Mononuclear cell (primary cell): ENCODE measurements around the gene SLC30A5. TPM values are rescaled to one million over a fixed set of nuclear protein-coding genes. Genes with fewer than 3 reads are reported as not detected.

Source experiments
- H3K27me3 ChIP-seq: 2 replicates; pipeline ENCODE4 v1.6.0; 2011; ENCODE audit warnings: low read length, control low read depth; ENCODE audit not compliant: insufficient read depth
- H3K4me1 ChIP-seq: 2 replicates; pipeline ENCODE4 v1.5.1; 2011; ENCODE audit warnings: mild to moderate bottlenecking, low read length, control low read depth; ENCODE audit not compliant: insufficient read depth
- H3K4me3 ChIP-seq: 2 replicates; pipeline ENCODE4 v1.5.1; 2011; ENCODE audit warnings: mild to moderate bottlenecking, low read length, moderate library complexity
- H3K9me3 ChIP-seq: 2 replicates; pipeline ENCODE4 v1.5.1; 2011; ENCODE audit warnings: low read depth, mild to moderate bottlenecking, control low read depth, low read length
- total RNA-seq: library from RNA; depleted of rRNA; stranded (reverse); fragments of >200 nt; gene quantifications from one replicate; pipeline ENCODE4 v1.2.3, GENCODE V29; 2012

SLC30A5 gene
- total RNA-seq, 1 donor: 21.1 TPM

GRCh38 chr5:69170969-69171368 lies 77.2 kb downstream of the SLC30A5 start:
- Histone ChIP-seq H3K27me3 (no peaks in the 10 kb centered on the region), H3K4me1 (peaks cover 19% of the 10 kb centered on the region), H3K9me3 (no peaks in the 10 kb centered on the region), H3K4me3 (no peak overlapping the region)

Other genes with a start within 250 kb of the SLC30A5 start
- gene CCNB1, start 73.1 kb downstream of the SLC30A5 start, total RNA-seq: 5.6 TPM
- 6.1 TPM for gene CENPH, start 95.6 kb downstream of the SLC30A5 start, total RNA-seq
- gene CDK7, start 140.9 kb downstream of the SLC30A5 start, total RNA-seq: 40.0 TPM
- gene CCDC125, start 238.8 kb downstream of the SLC30A5 start, total RNA-seq: 4.6 TPM